CD4-positive, alpha-beta T cell treated with Interleukin-4 for 4 hours (primary cell): ENCODE data around the gene NARF.
"Not testable (repeated sequence)": the region's sequence is repeated elsewhere in the genome, so short reads cannot be mapped to it uniquely, and the experiment has no call there.

Experiments
- DNase-seq: peaks from one replicate; pipeline ENCODE4 v3.0.0-alpha.2; 2020

The NARF gene

DNA sequence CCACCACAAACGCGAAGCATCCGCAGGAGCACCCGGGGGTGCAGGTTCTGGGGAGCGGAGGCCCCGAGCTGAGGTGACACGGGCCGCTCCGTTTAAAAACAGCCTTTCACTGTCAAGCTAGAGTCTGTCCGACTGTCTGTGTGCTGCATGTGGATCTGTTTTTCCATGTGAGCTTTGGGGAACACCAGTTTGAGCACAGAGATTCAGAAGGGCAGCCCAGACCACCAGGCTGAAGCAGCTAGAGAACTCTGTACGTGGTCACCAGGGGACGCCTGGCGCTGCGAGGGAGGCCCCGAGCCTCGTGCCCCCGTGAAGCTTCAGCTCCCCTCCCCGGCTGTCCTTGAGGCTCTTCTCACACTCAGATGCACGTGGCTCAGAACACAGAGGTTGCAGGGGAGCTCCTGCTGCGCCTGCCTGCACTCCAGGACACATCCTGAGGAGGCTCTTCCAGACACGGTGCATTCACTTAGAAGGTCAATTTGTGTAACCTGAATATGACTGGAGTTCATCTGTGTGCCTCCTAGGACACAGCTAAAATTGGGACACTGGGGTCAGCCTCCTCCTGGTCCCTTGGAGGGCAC, 45.3 kb downstream of the NARF start:
- no peak for DNase-seq

DNA sequence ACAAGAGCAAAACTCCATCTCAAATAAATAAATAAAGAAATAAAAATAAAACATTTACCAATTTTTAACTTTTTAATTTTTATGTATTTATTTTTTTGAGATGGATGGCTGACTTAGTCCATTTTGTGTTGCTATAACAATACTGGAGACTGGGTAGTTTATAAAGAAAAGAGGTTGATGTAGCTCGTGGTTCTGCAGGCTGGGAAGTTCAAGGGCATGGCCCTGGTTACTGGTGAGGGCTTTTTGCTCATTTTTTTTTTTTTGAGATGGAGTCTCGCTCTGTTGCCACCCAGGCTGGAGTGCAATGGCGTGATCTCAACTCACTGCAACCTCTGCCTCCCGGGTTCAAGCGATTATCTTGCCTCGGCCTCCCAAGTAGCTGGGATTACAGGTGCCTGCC, 46.8 kb downstream of the NARF start:
- no peak for DNase-seq

DNA sequence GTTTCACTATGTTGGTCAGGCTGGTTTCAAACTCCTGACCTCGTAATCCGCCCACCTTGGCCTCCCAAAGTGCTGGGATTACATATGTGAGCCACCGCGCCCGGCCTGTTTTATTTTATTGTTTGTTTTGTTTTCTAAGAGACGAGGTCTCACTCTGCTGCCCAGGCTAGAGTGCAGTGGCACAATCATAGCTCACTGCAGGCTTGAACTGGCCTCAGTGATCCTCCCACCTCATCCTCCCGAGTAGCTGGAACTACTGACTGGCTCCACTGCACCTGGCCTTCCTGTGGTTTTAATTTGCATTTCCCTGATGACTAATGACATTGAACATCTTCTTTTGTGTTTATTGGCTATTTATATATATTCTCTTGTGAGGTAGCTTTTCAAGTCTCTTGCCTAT, 47.9 kb downstream of the NARF start:
- DNase-seq = not testable (repeated sequence)

DNA sequence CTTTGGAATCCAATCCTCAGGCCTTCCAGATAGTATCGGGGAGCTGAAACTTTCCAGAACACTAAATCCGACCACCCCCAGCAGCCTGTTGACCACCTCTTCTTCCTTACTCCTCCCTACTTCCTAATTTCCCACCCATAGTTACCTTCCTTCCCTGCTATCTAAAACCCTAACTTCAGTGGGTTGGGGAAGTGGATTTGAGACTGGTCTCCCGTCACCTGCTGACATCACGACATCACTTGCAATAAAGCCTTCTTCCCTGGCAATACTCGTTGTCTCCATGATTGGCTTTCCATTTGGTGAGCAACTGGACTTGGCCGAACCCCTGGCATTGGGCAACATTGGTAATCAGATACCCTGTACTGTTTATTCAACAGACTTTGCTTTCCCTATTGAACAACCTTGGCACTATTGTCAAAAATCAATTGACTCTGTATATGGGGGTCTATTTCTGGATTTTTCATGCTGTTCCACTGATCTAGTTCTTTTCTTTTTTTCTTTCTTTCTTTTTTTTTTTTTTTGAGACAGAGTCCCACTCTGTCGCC, 49.2 kb downstream of the NARF start:
- DNase-seq = no peak

DNA sequence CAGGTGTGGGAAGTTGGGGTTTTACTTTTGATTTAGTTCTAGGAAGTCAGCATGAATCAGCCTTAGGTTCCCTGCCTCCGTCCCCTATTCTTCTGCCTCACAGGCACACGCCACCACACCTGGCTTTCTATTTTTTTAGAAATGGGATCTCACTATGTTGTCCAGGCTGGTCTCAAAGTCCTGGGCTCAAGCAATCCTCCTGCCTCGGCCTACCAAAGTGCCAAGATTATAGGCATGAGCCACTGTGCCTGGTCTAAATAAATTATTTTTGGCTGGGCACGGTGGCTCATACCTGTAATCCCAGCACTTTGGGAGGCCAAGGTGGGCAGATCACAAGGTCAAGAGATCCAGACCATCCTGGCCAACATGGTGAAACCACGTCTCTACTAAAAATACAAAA, 53.1 kb downstream of the NARF start:
- DNase-seq = not testable (repeated sequence)

DNA sequence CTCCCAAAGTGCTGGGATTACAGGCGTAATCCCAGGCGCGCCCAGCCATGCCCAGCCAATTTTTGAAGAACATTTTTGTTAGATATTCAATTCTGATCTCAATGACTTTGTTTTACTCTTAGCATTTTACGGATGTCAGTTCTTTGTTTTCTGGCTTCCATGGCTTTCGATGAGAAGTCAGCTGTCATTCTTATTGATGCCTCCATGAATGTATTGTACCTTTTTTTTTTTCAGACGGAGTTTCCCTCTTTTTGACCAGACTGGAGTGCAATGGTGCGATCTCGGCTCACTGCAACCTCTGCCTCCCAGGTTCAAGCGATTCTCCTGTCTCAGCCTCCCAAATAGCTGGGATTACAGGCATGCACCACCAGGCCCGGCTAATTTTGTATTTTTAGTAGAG, 55.3 kb downstream of the NARF start:
- DNase-seq = not testable (repeated sequence)

DNA sequence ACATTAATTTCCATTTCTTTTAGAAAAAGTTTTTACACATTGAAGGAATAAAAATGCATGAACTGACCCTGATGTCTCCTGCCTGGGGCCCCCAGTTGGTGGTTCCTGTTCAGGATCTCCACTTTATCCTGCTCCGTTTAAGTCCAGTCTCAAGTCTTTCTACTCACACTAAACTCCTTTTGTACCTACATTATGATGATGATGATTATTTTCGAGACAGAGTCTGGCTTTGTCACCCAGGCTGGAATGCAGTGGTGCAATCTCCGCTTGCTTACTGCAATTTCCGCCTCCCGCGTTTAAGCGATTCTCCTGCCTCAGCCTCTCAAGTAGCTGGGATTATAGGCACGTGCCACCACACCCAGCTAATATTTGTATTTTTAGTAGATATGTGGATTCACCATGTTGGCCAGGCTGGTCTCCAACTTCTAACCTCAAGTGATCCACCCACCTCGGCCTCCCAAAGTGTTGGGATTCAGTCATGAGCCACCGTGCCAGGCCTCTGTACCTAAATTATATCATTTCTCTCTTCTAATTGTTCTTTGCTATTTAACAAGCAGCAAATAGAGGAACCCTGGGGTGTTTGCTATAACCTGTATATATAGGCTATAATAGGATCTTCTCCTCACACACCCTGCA, 58.8 kb downstream of the NARF start:
- DNase-seq = no peak

DNA sequence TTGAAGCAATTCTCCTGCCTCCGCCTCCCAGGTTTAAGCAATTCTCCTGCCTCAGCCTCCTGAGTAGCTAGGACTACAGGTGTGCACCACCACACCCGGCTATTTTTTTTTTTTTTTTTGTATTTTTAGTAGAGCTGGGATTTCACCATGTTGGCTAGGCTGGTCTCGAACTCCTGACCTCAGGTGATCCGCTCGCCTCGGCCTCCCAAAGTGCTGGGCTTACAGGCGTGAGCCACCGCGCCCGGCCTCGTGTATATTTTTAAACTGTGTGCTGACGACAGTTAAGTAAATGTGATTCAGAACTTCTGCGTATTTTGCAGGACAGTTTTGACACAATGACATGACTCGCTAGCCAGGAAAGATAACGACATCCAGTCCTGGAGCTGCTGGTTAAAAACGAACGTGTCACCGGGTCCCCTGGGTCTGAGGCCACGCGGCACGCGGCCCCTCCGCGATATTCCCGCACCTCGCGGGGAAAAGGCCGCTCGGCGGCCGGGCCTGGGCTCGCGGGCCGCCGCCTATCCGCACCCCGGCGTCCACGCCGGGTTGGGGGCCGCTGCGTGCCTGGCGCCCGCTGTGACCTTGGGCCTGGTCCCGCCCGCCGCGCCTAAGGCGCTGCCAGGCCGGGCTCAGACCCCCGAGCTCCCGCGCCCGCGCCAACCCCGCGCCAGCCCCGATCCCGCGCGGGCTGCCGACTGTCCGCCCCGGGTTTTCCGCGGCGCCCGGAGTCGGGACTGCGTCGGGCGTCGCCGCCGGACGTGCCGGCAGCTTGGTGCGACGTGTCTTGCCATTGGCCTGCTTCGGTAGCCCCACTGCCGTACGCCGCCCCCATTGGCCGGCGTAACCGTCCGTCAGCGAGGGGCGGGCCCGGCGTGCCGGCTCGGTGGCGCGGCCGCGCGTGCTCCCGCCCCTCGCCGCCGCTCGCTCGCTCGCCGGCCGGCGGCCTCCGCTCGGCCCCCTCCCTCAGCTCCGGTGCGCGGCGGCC, 60.6 kb downstream of the NARF start, which contains the start of gene FOXK2:
Gene FOXK2, plus strand, starts transcription at position 907 of the 985 bp plus-strand sequence. CDS start 157 bp downstream, outside the sequence.
- DNase-seq = peak; percentile 95

DNA sequence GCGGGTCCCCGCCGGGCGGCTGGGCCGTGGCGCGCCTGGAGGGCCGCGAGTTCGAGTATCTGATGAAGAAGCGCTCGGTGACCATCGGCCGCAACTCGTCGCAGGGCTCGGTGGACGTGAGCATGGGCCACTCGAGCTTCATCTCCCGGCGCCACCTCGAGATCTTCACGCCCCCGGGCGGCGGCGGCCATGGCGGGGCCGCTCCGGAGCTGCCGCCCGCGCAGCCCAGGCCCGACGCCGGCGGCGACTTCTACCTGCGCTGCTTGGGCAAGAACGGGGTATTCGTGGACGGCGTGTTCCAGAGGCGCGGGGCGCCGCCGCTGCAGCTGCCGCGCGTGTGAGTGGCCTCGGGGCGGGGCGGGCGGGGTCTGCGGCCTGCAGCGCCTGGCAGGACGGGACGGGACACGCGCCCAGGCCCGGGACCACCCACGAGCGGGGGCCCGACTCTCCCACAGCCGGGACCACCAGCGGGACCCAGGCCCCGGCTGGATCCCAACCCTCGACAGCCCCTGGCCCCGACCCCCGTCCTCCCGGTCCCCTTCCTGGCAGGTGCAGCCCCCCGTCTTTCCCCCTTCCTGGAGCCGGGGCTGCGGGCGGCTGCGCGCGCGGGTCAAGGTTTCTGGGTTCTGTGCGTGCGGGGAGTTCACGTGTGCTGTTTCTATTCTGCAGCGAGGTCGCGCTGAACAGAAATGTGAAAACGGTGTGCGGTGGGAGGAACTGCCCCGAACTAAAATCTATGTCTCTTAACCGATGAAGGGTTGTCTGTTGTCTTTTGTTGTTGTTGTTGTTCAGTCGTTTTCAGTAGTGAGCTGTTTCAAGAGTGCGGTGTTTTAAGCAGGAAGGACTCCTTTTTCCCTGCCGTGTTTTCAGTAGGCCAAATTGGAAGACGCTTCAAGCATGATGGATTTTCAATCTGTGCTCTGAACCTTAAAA, 61.7 kb downstream of the NARF start:
- DNase-seq = no peak

DNA sequence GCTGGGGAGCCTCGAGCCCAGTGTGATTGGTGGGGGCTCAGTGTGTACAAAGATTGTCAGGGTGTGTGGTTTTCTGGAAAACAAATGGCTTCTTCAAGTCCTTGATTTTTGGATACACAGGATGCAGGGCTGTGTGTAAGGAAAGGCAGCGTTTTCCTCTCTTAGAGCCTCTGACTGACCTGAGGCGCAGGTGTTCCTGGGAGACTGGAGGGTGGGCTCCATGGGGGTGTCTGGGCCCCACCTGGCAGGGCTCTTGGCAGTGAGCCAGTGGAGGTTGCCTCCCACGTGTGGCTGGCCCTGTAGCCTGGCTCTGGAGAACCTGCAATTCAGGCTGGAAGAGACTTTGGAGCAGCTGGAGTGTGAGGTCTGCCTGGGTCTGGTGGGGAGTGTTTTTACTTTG, 66.0 kb downstream of the NARF start:
- DNase-seq = no peak

DNA sequence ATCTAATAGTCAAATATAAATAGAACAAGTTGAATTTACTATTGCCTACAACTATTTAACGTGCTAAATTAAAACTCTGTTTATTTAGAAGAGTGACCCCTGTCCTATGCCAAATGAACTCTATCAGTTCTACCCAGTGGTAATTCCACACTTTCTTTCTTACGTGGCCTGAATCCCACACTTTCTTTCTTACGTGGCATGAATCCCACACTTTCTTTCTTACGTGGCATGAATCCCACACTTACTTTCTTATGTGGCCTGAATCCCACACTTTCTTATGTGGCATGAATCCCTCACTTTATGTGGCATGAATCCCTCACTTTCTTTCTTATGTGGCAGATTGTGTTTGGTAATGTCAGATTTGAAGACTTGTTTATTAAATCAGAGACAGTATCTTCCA, 67.2 kb downstream of the NARF start:
- DNase-seq = no peak

DNA sequence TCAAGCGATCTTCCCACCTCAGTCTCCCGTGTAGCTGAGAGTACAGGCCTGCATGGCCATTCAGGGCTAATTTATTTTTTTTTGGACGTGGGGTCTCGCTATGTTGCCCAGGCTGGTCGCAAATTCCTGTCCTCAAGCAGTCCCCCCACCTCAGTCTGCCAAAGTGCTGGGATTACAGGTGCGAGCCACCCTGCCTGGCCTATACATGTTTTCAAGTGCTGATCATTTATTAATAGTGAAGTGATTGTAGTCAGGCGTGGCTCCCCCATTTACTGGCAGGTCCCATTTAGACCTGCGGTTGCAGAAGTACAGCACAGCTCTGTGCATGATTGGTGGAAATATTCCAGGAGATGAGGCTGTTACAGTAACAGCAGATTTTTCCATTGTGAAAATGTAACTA, 69.4 kb downstream of the NARF start:
- no peak for DNase-seq

DNA sequence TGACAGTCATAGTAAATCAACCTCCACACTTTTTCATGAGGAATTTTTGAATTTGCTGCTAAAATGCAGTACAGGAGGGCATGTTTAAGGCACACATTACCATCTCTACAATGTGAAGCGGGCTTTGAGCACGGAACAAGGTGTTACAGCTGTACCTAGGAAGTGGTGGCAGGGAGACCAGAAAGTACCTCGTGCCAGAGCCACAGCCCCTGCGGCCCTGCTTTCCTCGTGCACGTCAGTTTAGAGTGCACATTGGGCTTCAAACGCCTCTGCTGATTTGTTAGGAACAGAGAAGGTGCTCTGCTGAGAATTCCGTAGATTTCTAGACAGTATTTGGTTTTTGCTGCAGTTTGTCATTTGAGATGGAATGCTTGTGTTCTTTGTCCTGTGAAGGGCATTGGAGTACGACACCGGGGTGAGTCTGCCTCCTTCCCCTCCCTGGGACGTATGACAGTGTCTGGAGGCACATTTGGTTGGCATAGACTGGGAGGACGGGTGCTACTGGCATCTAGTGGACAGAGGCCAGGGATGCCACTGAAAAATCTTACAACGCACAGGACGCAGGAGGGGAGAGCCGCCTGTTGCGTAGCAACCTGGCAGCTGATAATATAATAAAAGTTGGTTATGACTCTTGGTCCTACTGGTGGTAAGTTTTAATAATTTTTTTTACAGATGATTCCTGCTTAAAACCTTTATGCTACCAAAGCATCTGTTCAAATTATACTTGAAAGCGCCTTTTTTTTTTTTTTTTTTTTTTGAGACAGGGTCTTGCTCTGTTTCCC, 70.1 kb downstream of the NARF start:
- DNase-seq = no peak

DNA sequence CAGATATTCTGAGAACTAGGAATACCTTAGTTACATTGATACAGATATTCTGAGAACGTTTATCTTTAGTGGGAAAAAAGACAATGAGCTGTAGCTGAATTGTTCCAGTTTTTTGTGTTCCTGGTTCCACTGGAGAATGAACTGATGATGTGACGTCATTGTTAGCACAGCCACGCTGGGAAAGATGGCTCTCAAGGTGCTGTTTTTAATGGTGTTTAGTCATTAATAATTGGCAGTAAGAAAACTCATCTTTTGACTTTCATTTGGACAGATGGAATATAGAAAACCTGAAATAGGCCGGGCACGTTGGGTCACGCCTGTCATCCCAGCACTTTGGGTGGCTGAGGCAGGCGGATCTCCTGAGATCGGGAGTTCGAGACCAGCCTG, 71.4 kb downstream of the NARF start:
- no peak for DNase-seq

DNA sequence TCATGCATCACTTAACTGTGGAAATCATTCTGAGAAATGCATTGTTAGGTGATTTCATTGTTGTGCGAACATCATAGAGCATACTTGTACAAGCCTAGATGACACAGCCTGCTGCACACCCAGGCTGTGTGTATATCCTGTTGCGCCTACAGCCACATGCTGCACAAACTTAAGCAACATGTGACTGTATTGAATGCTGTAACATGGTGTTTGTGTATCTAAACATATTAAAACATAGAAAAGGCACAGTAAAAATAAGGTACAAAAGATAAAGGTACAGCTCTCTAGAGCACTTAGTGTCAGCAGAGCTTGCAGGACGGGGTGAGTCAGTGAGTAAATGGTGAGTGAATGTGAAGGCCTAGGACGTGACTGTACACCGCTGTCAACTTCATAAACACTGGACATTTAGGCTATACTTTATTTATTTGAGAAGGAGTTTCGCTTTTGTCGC, 72.9 kb downstream of the NARF start:
- DNase-seq = no peak

DNA sequence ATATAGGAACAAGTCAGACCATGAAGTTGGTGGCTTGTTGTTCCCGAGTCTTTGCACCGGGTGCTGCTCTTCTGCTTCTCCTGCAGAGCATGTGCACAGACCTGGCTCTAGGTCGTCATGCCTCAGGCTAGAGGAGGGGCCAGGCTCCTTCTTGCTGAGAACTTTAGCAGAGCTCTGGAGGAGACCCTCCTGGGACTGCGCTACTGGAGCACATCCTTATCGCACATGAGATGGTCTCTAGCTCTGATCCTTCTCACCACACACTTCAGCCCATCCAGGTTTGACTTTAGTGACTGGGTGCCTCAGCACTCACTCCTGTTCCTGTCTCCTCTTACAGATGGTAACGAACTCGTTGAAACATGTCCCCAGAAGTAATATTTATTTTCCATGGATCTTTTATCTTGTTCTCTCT, 75.9 kb downstream of the NARF start:
- no peak for DNase-seq

DNA sequence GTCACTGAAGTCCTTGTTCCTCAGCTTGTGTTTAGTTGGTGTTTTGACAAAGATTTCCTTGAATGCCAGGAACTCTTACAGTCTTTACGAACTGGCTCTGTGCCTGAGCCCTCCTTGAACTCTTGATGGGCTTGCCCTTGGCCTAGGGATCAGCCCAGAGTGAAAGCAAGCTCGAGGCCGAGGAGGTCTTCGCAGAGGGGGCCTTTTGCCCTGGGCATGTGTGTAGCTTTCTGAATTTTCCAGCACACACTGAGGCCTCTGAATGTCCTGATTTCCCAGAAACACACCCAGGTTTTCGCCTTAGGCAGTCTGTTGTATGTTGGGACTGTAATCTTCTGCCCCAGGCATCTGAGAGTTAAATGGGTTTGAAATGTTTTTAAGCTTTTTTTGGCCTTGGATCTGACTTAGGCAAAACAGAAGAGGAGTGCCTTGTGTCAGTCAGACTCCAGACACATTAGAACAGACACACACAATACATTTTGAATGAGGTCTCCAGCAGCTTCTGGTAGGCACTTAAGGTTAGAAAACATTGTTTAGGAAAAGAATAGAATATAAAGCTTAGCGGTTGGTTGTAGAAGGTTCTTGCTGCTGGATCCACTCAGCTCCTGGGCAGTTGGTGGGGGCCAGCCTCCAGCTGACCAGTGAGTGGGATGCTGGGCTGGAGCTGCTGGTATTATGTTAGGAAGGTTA, 78.1 kb downstream of the NARF start:
- DNase-seq = no peak

DNA sequence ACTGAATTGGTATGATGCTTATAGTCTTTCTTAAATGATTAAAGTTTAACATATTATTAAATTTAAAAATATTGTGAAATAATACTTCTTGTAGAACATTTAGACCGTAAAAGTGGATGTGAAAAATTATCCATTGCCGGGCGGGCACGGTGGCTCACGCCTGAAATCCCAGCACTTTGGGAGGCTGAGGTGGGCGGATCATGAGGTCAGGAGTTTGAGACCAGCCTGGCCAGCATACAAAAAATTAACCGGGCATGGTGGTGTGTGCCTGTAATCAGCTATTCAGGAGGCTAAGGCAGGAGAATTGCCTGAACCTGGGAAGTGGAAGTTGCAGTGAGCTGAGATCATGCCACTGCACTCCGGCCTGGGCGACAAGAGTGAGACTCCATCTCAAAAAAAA, 78.7 kb downstream of the NARF start:
- DNase-seq = not testable (repeated sequence)

DNA sequence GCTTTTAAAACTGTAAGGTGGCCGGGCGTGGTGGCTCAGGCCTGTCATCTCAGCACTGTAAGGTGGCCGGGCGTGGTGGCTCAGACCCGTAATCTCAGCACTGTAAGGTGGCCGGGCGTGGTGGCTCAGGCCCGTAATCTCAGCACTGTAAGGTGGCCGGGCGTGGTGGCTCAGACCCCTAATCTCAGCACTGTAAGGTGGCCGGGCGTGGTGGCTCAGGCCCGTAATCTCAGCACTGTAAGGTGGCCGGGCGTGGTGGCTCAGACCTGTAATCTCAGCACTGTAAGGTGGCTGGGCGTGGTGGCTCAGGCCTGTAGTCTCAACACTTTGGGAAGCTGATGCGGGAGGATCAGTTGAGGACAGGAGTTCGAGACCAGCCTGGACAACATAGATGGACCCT, 80.5 kb downstream of the NARF start:
- not testable (repeated sequence) for DNase-seq
